ENCODE results near the gene ADARB1.

The ADARB1 gene

DNA sequence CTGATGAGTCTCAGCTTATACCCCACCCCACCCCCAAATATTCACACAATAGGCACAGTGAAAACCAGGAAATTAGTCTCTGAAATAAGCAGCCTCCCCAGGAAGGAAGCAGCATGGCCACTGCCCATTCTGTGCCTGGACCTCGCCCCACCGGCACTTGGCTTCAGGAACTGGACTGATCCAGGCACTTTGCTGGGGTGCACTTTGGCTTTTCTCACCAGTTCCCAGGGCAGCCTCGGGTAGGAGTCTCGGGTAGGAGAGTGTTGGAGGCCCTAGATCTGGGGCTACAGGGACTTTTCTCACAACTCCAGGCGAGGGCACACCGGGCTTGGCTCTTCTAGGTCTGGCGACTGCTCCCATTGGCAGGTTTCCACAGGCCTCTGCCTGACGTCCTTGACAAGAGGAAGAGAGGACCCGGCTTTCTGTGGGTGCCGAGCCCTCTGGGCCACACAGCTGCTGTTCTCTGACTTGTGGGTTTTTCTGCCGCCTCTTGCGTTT is 18.7 kb downstream of the ADARB1 start:
- no peak for DNase-seq (ENCODE audit: low read depth in 2 of 2)

DNA sequence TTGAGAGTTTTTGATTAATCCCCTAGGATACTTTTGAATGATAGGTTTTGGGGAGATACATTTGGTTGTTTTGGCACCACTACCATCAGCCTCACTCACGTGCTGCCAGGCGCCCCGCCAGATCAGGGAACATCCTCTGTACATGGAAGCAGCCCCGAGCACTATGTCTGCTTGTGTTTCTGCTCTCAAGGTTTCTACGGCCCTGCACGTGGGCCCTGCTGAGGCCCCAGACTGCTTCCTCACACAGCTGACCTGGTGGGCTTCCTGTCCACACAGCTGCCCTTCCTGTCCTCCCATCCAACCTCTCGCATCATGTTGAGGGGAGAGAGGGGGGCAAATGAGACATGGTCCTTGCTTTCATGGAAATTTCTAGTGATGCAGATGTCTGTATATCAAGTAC is 20.0 kb downstream of the ADARB1 start:
- DNase-seq (ENCODE audit: low read depth in 2 of 2) = no peak

DNA sequence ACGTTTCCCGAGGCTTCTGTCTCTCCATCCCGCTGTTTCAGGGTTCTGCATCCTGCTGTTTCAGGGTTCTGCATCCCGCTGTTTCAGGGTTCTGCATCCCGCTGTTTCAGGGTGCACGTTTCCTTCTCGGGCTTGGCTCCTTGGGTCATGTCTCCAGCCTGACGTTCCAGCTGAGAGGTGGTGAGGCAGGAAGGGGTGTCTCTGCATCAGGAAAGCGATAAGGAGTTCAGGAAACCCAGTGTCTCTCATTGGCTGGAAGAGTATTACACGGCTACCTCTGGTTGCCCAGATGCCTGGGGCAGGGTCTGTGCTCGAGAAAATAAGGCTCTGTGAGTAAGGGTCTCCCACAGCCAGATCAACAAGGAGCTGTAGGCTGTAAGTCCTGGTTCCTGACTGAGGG is 21.1 kb downstream of the ADARB1 start:
- DNase-seq (ENCODE audit: low read depth in 2 of 2) = no peak

DNA sequence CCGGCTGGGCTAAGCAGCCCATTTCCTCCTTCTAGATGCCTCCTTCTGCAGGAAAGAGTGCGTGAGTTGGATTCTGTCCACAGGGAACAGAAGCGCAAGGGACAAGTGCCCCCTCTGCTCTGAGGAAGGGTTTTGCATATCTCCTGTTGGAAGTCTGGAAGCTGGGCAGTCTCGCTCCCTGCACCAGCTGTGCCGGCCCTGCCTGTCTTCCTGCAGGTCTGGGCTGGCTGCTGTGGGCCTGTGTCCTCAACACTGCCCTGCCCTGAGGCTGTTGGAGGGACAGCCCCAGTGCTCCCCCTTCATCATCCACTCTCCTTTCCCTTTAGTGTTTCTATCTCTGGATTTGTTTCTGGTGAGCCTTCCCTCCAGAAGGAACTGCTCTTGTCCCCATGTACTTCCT is 21.8 kb downstream of the ADARB1 start:
- DNase-seq (ENCODE audit: low read depth in 2 of 2) = no peak

DNA sequence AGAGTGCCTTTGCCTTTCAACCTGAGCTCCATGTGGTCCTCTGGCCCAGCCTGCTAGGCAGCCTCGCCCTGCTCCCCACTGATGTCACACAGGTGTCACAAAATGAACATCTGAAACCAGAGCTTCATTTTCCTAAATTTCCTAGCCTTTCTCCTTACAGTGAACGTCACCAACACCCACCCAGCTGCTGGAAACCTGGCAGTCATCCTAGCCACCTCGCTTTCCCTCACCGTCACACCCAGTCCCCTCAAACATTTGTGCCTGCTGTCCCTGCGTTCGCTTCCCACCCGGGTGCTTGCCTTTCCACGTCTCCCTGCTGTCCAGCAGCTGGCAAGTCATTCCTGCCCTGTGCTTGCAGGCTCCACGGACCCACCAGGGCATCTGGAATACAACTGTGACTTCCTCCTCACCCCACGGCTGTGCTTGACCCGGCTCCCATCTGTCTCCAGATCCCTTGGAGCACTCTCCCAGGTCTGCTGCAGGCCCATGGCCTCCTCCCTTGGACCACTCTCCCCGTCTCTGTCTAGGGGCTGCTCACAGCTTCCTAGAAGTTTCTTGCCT is 23.5 kb downstream of the ADARB1 start:
- no peak for DNase-seq (ENCODE audit: low read depth in 2 of 2)

DNA sequence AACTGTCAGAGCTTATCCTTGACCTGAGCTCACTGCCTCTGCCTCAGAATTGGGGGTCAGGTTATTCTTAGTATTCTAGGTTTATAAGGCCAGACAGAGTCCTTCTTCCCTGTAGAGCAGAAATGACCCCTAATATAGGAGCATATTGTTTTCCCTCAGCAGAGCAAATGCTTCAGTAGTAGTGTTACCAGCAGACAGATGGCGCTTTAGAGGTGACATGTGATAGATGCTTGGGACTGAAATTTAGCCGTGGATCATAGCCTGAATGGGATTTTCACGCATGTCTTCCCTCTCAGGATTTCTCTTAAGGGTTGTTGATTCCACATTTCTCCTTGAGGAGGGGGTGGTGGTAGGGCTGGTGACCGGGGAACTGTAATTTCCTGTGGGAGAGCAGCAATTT is 24.5 kb downstream of the ADARB1 start:
- DNase-seq (ENCODE audit: low read depth in 2 of 2) = no peak

DNA sequence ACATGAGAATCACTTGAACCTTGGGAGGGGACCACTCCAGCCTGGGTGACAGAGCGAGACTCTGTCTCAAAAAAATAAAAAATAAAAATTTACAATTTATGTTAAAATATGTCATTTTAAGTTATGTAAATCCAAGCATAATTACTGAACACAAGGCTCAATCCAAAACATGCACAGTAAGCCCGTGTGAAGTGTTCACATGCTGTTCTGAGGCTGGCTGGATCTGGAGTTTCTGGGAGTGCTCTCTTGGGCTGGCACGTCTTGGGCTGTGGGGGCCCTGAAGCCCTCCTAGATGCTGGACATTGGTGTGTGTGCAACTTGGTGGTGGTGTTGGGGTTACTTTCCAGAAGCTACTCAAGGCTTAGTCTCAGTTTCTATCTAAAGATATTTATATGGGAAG is 25.2 kb downstream of the ADARB1 start:
- DNase-seq (ENCODE audit: low read depth in 2 of 2) = no peak

DNA sequence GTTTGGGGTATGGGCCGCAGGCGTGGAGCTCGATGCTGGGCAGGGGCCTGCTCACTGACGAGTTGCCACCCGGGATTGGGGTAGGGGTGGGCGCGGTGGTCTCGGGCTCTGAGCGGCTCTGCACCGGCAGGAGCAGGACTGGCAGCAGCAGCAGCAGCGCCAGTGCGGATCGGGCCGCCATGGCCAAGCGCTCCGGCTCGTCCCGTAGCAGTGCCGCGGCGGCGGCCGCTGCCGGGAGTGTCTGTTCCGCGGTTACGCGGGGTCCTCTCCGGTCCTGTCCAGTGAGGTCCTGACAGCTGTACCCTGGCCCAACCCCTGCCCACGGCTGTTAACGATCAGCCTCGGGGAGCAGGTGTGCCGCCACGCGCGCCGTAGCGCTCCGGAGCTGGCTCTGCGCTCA is 26.5 kb downstream of the ADARB1 start:
- DNase-seq (ENCODE audit: low read depth in 2 of 2) = no peak

DNA sequence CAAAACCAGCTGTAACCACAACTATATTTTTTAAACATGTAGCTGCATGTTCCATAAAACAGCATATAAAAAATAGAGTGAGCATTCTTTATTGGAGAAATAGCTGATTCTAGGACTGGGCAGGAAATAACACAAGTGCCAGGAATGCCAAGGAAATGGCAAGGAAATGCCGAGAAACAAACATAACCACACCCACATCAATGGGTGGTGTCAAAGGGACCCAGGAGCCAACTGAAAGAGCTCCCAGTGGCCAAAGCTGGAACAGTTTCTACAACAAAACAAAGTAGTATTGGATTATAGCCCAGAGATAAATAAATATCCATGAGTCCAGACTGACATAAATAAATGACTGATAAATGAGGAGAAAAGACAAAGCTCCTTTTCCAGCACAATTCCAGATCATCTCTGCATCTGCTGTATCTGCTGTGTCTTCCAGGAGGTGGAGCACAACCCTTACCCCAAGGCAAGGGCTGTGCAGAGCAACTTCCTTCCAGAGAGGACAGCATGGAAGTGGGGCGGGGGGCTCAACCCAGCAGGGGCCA is 28.1 kb downstream of the ADARB1 start:
- DNase-seq (ENCODE audit: low read depth in 2 of 2) = no peak

DNA sequence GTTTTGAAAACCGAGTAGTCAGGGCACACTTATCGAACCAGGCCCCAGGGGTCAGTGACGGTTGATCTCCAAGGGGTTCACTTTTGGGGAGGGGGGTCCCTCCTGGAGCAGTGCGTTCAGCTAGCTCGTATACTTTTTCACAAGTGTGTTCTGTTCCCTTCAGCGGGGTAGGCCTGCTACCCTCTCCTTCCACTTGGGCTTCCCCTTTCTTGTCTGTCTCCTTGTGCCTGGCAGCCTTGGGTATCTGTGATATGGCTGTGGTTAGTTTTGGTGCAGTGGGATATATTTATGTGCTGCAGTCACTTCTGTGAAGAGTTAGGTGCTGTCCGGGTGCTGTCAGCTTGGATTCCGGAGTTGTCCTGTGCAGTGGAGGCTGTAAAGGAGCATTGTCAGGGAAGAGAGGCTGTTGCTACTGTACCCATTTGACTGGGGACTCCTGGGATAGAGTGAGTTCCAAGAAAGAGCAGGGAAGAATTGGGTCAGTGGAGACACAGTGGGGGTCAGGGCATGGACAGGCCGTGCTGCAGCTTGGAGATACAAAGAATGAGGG is 29.7 kb downstream of the ADARB1 start:
- DNase-seq (ENCODE audit: low read depth in 2 of 2) = no peak

DNA sequence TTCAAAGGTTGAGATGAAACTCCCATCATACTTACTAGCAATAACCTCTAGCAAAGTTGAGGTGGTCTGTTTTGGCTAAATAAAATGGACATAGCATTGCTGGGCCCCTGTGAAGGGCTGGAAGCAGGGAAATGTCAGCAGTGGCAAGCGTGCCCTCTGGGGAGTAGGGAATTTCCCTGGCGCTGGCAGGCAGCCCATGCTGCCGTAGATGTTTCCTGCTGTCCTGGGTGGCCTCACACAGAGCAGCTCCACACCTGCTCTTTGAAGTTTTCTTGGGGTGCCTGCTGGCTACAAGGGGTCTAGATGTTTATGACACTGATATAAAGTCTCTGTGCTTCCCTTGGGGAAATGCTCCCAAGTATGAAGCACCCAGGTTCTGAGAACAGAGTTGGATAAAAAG is 30.2 kb downstream of the ADARB1 start:
- no peak for DNase-seq (ENCODE audit: low read depth in 2 of 2)

DNA sequence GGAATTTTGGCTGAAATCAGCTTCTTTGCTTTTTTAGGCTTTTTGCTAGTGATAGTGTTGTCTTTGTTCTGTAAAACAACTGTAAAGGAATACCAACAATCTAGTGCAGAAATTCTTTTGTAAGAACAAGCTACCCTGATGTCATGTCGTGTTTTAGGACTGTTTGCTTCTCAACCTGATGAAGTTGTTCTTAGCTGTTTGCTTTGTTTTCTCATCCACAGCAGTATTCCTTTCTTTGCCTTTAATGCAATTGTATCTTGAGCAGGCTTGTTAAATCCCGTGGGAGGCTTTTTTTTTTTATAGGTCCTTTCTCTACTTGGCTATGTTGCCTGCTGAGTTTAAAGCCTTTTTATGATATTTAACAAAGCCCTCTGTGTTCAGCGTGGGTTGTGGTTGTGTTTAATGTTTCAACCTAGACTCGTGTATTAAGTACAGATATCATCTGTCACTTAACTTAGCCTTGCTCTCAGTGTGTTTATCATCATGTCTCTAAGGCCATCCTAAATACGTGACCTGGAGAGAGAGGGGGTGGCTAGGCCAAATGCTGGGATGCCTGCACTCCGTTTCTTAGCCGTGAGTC is 31.6 kb downstream of the ADARB1 start:
- no peak for DNase-seq (ENCODE audit: low read depth in 2 of 2)

DNA sequence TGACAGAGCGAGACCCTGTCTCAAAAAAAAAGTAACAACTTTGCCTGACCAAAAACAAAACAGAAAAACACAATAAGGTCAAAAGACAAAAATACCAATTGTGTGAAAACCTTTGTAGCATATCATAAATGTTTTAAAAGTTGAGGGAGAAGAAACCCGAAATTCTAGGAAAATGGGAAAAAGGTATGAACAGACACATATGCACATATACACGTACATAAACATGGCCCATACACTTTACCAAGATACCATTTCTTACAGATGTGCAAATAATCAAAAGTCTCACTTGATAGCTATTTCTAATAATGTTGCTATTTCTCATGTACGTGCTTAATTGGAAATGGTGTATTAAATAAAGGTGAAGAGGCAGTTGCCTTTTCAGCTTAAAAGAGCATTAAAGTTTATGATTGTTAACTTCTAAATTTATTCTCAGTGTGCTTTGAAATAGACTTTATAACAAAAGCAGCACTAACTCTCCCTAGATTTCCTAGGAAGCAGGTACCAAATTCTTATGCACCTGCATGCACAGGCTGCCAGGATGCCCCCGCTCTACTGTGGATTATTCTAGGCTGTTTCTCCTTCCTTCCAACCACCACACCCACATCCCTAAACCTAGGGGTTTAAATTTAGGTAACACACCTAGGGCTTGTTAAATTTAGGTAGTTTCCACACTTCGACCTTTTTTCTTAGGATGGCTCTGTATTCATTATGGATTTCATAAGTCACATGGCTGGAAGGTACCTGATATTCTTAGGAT is 33.8 kb downstream of the ADARB1 start:
- DNase-seq (ENCODE audit: low read depth in 2 of 2) = no peak

DNA sequence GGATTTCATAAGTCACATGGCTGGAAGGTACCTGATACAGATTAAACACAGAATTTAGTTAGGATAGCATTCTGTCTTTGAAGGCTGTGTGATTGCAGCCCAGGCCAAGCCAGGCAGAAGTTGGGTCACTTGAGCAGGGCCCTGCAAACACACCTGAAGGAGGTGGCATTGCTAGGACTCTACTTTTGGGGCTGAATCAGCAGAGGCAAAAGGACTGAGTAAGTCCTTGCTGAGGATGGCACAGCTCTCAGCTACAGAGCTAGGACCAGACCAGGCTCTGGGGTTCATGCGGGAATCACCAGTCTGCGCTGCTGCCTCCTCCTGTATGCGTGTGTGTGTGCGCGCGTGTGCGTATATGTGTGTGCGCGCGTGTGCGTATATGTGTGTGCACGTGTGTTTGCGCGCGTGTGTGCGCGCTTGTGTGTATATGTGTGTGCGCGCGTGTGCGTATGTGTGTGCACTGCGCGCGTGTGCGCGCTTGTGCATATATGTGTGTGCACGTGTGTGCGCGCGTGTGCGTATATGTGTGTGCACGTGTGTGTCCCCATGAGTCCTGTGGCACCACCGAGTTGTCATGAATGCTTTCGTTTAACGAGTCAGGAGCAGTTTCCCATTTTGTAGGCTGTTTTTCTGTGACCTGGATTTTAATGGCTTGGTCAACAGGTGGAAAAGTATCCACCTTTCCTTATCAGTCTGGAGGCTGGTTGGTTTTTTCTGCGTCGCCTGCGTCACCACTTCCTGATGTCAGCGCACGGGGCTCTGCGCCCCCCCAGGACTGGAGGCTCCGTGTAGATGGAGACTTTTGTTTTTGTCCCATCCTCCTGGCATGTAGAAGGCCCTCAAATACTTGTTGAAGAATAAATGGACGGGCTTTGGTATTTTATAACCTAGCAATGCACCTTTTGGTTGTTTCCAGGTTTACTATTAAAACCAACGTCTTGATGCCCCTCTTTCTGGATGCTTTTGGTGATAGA is 34.7 kb downstream of the ADARB1 start:
- DNase-seq (ENCODE audit: low read depth in 2 of 2) = no peak

DNA sequence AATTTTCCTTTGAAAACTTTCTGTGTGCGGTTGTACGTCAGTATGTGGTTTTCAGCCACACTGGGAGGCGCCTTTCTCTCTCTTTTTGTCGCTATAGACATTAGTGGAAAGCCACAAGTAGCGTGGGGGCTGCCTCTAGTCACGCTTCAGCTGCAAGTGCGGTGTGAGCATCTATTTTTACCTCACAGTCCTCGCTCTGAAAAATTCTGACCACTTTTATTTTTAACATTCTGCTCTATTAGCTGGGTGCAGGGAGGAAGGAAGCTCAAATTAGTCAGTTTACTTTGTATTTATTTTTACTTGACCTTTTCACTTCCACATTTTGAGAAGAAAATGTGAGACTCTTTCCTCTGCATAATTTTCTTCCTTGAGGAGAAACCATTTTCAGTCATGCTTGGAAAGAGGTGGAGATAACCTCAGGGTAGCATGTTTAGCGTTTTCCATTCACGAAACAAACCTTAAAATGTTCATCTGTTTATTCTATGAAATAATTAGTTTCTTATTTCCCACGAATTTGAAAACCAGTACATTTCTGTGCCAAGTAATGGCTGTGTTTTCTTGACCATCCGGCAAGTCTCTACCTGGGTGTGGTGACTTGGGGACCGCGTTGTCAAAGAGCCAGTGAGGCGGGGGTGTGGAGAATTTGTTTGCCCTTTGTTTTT is 35.6 kb downstream of the ADARB1 start:
- DNase-seq (ENCODE audit: low read depth in 2 of 2) = peak in 1 of 2 donors; percentile 10

DNA sequence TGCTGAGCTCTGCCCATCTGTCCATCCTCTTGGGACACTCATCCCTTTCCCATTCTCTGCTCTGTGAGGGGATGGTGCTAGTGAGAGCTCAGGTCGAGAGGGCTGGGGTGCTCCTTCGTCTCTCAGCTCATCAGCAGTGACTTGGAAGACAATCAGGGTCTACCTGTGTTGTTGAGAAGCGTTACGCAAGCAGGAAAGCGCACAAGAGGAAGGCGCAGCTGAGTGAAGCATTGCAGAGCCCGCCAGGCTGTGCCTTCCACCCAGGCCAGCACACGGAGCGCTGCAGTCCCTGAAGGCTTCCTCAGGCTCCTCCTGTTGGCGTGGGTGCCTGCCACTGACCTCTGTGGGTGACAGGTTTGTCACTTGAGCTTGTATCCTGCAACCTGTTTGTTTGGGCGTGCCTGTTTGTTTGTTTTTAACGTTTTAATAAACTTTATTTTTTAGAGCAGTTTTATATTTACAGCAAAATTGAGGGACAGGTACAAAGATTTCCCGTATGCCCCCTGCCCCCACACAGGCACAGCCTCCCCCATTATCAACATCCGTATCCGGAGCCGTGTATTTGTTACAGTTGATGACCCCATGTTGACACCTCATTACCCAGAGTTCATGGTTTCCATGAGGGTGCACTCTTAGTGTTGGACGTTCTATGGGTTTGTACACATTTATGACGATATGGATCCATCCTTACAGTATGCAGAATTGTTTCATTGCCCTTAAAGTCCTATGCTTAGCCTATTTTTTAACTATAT is 36.7 kb downstream of the ADARB1 start:
- no peak for DNase-seq (ENCODE audit: low read depth in 2 of 2)

DNA sequence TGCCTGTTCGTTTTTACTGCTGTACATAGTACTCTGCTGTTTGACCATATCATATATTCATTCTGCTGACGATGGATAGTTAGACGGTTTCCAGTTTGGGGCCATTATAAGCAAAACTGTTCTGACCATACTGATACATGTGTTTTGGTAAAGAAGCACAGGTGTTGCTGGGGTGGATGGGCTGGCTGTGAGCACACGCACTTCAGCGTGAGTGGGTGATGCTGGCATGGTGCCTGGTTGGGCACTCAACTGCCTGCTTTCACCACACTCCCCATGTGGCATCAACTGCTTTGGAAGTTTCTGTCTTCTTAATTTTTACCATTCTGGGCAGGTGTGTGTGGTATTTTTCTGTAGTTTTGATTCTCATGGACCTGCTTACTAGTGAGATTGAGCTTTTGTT is 37.3 kb downstream of the ADARB1 start:
- DNase-seq (ENCODE audit: low read depth in 2 of 2) = no peak

DNA sequence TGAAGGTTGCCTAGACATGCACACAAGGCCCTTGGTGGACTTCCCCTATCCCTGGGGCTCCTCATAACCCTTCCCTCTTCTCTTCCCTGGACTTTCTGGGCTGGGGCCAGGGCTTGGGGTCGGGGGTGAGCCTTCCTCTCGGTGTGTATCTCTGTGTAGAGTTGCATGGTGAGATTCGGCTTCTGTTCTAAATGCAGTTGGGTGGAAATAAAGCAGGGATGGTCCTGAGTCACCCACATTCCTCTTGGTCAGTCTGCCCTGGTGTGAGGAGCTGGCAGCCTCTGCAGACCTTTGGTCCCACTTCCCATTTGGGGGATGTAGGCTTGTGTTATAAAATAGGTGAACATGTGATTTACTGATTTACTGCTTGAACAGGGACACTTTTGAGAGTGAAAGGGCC is 38.0 kb downstream of the ADARB1 start:
- no peak for DNase-seq (ENCODE audit: low read depth in 2 of 2)

DNA sequence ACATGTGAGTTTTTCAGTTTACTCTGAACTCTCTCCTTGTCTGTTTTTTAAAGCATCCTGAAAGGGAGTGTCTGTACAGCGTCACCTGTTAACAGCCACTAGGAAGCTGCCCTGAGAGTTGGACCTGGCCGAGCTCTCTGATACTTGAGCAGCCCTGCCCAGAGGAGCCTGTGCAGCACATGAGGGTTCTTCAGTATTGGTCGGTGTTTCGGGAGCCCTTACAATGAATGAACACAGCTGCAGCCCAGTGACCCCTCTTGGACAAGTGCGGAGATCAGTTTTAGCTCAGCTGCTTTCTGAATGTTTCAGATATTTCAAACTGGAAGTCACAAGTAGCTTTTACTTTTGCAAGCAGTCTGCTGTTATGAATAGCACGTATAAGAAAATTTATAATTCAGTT is 39.2 kb downstream of the ADARB1 start:
- DNase-seq (ENCODE audit: low read depth in 2 of 2) = no peak

DNA sequence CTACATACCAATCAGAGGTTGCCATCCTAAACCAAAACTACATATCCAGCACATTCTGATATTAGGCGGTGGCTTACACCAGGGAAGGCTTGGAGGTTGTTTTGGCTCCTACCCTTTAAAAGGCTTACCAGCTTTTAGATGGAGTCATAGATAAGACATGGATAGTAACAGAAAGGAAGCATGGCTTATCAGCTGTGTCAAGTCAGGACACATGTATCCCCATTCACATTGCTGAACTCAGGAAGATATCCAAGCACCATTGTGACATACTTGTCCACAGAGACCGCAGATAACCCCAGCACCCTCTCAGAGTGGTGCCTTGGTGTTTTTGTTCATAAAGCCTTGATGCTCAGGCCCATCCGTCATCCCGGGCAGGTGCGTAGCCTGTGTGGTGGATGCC is 39.7 kb downstream of the ADARB1 start:
- no peak for DNase-seq (ENCODE audit: low read depth in 2 of 2)

Data from stimulated activated CD8-positive, alpha-beta memory T cell treated with anti-CD3 and anti-CD28 coated beads, Interleukin-2, amount 100 ng/mL, for 1 hour (primary cell).